ENCODE data around the gene SLC25A10.

The SLC25A10 gene, protein sequence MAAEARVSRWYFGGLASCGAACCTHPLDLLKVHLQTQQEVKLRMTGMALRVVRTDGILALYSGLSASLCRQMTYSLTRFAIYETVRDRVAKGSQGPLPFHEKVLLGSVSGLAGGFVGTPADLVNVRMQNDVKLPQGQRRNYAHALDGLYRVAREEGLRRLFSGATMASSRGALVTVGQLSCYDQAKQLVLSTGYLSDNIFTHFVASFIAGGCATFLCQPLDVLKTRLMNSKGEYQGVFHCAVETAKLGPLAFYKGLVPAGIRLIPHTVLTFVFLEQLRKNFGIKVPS

DNA sequence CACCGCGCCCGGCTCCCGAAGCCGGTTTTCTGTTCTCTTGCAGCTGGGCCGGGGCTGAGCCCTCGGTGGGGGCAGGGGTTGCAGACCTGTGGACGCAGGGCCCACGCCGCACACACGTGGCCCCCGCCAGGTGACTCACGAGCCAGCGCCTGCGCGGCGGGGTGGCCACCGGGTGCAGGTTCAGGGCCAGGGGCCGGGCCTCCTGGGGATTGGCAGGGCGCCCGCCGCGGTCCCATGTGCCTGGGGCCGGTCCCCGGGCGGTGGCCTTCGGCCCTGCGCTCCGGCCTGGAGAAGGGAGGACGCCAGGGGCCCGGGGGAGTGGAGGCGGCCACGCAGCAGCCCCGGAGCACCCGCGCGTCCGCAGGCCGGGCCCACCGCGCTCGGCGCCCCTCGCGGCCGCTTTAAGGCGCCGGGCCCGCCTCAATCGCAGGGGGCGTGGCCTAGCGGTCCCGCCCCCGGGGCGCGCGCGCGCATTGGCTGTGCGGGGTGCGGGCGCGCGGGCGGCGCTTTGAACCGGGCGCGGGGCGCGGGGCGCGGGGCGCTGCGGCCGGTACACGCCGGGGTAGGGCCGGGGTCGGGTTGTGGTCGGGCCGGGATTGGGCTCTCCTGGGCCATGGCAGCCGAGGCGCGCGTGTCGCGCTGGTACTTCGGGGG, at the start of gene SLC25A10:
Gene SLC25A10, plus strand, starts transcription at position 471 of the 654 bp plus-strand sequence. Its CDS starts 143 bp downstream, at position 614.
- TF ChIP-seq, protein P1, sequence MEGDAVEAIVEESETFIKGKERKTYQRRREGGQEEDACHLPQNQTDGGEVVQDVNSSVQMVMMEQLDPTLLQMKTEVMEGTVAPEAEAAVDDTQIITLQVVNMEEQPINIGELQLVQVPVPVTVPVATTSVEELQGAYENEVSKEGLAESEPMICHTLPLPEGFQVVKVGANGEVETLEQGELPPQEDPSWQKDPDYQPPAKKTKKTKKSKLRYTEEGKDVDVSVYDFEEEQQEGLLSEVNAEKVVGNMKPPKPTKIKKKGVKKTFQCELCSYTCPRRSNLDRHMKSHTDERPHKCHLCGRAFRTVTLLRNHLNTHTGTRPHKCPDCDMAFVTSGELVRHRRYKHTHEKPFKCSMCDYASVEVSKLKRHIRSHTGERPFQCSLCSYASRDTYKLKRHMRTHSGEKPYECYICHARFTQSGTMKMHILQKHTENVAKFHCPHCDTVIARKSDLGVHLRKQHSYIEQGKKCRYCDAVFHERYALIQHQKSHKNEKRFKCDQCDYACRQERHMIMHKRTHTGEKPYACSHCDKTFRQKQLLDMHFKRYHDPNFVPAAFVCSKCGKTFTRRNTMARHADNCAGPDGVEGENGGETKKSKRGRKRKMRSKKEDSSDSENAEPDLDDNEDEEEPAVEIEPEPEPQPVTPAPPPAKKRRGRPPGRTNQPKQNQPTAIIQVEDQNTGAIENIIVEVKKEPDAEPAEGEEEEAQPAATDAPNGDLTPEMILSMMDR (IDR thresholded peaks at IDR 0.05; ENCODE audit: borderline replicate concordance, control extremely low read depth, extremely low read depth, insufficient read depth, missing control alignments) = no peak
- in situ Hi-C loops (cut with MboI; ENCODE audit: low sequenced_read_pairs, unreplicated experiment) = no loop called here
- DNase-seq (ENCODE audit: low spot score) = peak; percentile 94

DNA sequence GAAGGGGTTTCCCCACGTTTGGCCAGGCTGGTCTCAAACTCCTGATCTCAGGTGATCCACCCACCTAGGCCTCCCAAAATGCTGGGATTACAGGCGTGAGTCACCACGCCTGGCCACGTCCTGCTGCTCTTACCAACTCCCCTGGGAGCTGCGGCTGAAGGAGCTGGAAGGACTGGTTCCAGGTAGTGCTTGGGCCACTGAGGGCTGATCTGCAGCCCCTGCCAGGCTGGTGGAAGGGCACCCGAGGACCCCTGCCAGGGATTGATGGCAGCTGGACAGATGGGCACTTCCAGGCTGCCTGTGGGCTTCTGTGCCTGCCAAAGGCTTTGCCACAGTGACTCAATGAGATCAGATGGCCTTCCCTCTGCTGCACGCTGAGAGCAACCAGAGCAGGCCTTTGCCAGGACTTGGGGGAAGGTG, 48.0 kb upstream of the SLC25A10 start:
- no peak for DNase-seq (ENCODE audit: low spot score)
- in situ Hi-C loops (cut with MboI; ENCODE audit: low sequenced_read_pairs, unreplicated experiment) = no loop called here
- TF ChIP-seq, protein P1 (IDR thresholded peaks at IDR 0.05; ENCODE audit: borderline replicate concordance, control extremely low read depth, extremely low read depth, insufficient read depth, missing control alignments) = no peak

DNA sequence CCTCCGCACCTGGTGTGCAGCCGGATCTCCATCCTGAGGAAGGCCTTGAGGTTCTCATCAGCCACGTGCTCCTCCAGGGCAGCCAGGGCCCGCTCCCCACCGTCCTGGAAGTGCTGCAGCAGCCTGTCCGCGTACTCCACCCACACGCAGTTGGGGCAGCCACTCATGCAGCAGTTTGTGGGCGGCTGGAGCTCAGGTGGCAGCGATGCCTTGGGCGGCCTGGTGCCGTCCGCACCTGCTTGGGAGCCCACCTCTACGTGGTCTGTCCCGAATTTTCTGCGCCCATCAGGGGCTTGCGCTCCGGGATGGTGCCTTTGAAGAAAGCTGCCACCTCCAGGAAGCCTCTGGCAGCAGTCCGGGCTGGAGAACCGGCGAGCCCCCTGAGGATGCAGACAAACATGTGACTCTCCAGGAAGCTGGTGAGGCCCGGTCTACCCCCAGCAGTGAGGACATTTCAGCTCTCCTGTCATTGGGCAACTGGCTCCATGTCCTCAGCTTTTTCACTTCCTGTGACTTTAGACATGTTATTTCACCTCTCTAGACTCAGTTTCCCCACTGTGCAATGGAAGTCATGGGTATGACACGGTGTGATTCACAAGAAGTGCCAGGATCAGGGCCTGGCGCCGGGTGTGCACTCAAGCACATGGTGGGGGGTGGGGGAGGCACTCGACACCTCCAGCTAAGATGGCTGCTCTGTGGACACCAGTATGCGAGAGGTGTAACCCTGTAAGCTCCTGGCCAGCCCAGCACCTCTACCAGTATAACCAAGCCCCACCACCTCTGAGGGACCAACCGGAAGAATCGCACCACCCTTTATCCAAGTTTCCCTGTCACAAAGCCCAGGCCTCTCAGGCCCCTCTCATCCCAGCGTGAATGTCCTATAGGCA, 46.6 kb upstream of the SLC25A10 start:
- peak; percentile 76 for DNase-seq (ENCODE audit: low spot score)
- in situ Hi-C loops (cut with MboI; ENCODE audit: low sequenced_read_pairs, unreplicated experiment) = no loop called here
- TF ChIP-seq, protein P1 (IDR thresholded peaks at IDR 0.05; ENCODE audit: borderline replicate concordance, control extremely low read depth, extremely low read depth, insufficient read depth, missing control alignments) = no peak

DNA sequence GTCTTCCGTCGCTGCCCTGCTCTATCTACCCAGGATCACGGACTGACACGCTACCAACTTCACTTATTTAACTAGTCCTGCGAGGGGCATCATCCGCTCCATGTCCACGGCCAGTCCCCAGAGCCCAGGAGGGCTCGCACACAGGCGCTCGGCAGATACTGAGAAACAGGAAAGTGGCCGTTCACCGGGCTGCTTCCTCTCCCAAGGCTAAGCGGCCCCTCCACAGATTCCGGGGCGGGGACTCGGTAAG, 46.1 kb upstream of the SLC25A10 start:
- in situ Hi-C loops (cut with MboI; ENCODE audit: low sequenced_read_pairs, unreplicated experiment) = no loop called here
- DNase-seq (ENCODE audit: low spot score) = no peak
- TF ChIP-seq, protein P1 (IDR thresholded peaks at IDR 0.05; ENCODE audit: borderline replicate concordance, control extremely low read depth, extremely low read depth, insufficient read depth, missing control alignments) = no peak

DNA sequence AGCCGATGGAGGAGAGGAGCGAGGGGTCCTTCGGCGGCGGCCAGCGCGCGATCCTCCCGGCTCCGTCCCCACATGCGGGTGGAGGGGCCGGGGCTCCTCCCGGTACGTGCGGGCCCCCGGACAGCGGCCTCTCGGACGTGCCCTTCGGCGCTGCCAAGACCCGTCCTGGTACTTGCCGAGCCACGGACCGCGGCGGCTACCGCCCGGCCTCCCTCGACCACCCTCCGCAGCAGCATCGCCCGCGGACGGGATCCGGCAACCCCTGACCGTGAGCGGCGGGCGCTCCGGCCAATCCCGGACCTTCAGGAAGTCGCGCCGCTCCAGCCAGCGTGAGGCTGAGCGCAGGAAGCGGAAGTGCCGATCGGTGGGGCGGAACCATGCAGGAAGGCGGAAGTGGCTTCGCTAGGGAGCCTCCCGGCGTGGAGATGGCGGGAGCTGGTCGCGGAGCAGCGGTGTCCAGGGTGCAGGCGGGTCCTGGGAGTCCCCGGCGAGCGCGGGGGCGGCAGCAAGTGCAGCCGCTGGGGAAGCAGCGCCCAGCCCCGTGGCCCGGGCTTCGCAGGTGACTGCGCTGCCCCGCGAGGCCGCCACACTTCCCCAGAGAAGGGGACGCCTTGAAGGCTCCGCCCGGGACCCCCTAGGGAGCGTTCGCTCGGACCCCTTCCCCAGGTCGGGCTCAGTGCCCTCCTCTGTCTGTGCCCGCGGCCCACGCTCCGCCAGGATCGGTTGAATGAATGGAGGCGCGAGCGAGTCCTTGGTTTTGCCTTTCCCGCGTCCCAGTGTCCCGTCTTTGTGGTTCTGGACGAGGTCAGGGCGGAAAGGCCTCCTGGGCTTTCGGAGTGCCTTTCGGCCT, 45.5 kb upstream of the SLC25A10 start, which contains the start of the genes CCDC137 and OXLD1:
Gene CCDC137, plus strand, starts transcription at position 396 of the 850 bp plus-strand sequence. Its CDS starts 30 bp downstream, at position 426.
Gene OXLD1, minus strand, starts transcription at position 264 of the 850 bp plus-strand sequence. Its CDS starts 28 bp downstream, at position 236.
- DNase-seq (ENCODE audit: low spot score) = peak; percentile 98
- TF ChIP-seq, protein P1 (IDR thresholded peaks at IDR 0.05; ENCODE audit: borderline replicate concordance, control extremely low read depth, extremely low read depth, insufficient read depth, missing control alignments) = no peak
- in situ Hi-C loops (cut with MboI; ENCODE audit: low sequenced_read_pairs, unreplicated experiment) = no loop called here

Data from GM13976 (cell line).